IMR-90 (cell line): ENCODE measurements around the gene CYP24A1. TPM values are rescaled to one million over a fixed set of nuclear protein-coding genes. Genes with fewer than 3 reads are reported as not detected.

Source experiments
- ATAC-seq: fragments of 200-7000 bp; cut with Tn5 transposase; 2 replicates; pipeline ENCODE4 v1.9.1; 2020; ENCODE audit warnings: low read depth, mild to moderate bottlenecking, moderate library complexity
- BruUV-seq: library from RNA; stranded (reverse); fragments of 400-500 nt; replicated peaks from 2 replicates; lab custom pipeline; 2021; lab: Mats Ljungman, UMichigan
- CTCF ChIA-PET: fragments of 300-600 bp; formaldehyde crosslinking; extraction: SDS; loops from one replicate; lab custom pipeline; 2021; ENCODE audit warnings: antibody characterized with exemption; lab: Yijun Ruan, JAX
- POLR2A ChIA-PET: fragments of 300-600 bp; sonication (Branson Sonifier 250); formaldehyde crosslinking; loops from one replicate; lab custom pipeline; 2022; ENCODE audit warnings: antibody characterized with exemption; ENCODE audit not compliant: unreplicated experiment; lab: Charles Lee
- DNase-seq: peaks from one replicate; pipeline ENCODE4 v3.0.0; 2013
- H2AFZ ChIP-seq: replicated peaks from 2 replicates; pipeline ENCODE3; 2013; ENCODE audit warnings: low read length, mild to moderate bottlenecking; ENCODE audit not compliant: poor library complexity
- H2AK5ac ChIP-seq: 2 replicates; pipeline ENCODE4 v1.6.1; 2013; ENCODE audit warnings: low read depth, low read length, inconsistent platforms
- H2AK9ac ChIP-seq: replicated peaks from 2 replicates; pipeline ENCODE3; 2013; ENCODE audit warnings: mild to moderate bottlenecking, low read depth, low read length, moderate library complexity; ENCODE audit not compliant: poor library complexity
- H2BK120ac ChIP-seq: 2 replicates; pipeline ENCODE4 v1.6.1; 2013; ENCODE audit warnings: low read depth, low read length, inconsistent platforms
- H2BK15ac ChIP-seq: 3 replicates; pipeline ENCODE4 v1.6.1; 2013; ENCODE audit warnings: low read depth, low read length, inconsistent platforms
- H2BK20ac ChIP-seq: 2 replicates; pipeline ENCODE4 v1.6.1; 2013; ENCODE audit warnings: low read depth, mild to moderate bottlenecking, inconsistent platforms, low read length, moderate library complexity
- H2BK5ac ChIP-seq: 2 replicates; pipeline ENCODE4 v1.6.1; 2013; ENCODE audit warnings: mild to moderate bottlenecking, low read depth, low read length, inconsistent platforms; ENCODE audit not compliant: poor library complexity, severe bottlenecking
- H3K14ac ChIP-seq: replicated peaks from 2 replicates; pipeline ENCODE4 v1.6.1; 2013; ENCODE audit warnings: low read depth, low read length, inconsistent platforms
- H3K18ac ChIP-seq: 2 replicates; pipeline ENCODE4 v1.6.1; 2013; ENCODE audit warnings: low read depth, low read length, control low read depth
- H3K23ac ChIP-seq: 2 replicates; pipeline ENCODE4 v1.6.1; 2013; ENCODE audit warnings: low read depth, low read length, inconsistent platforms
- H3K27ac ChIP-seq: 2 replicates; pipeline ENCODE4 v1.5.1; 2013; ENCODE audit warnings: mild to moderate bottlenecking, control low read depth, low read length; ENCODE audit not compliant: insufficient read depth
- H3K27me3 ChIP-seq: 2 replicates; pipeline ENCODE4 v1.6.1; 2013; ENCODE audit warnings: low read length; ENCODE audit not compliant: control insufficient read depth, insufficient read depth
- H3K36me3 ChIP-seq: 2 replicates; pipeline ENCODE4 v1.6.1; 2013; ENCODE audit warnings: low read length, mixed read lengths; ENCODE audit not compliant: control insufficient read depth, insufficient read depth
- H3K4ac ChIP-seq: 2 replicates; pipeline ENCODE4 v1.6.1; 2013; ENCODE audit warnings: low read depth, low read length, inconsistent platforms
- H3K4me1 ChIP-seq: 2 replicates; pipeline ENCODE4 v1.6.1; 2013; ENCODE audit warnings: low read length, mixed read lengths; ENCODE audit not compliant: control insufficient read depth, insufficient read depth
- H3K4me2 ChIP-seq: 2 replicates; pipeline ENCODE4 v1.6.1; 2013; ENCODE audit warnings: low read depth, mild to moderate bottlenecking, control low read depth, low read length, moderate library complexity
- H3K4me3 ChIP-seq: 2 replicates; pipeline ENCODE4 v1.5.1; 2013; ENCODE audit warnings: low read depth, mild to moderate bottlenecking, control low read depth, low read length, moderate library complexity; ENCODE audit not compliant: insufficient read depth
- H3K56ac ChIP-seq: 2 replicates; pipeline ENCODE4 v1.6.1; 2013; ENCODE audit warnings: low read length, inconsistent platforms; ENCODE audit not compliant: insufficient read depth; ENCODE audit errors: extremely low read depth
- H3K79me1 ChIP-seq, 2 experiments: 2 replicates each; pipeline ENCODE4 v1.6.1; 2013; ENCODE audit warnings: low read length in 2 of 2, inconsistent platforms in 1 of 2, low read depth in 1 of 2
- H3K9ac ChIP-seq: 2 replicates; pipeline ENCODE4 v1.6.1; 2013; ENCODE audit warnings: low read depth, low read length, control low read depth
- H3K9me1 ChIP-seq: 2 replicates; pipeline ENCODE4 v1.6.1; 2013; ENCODE audit warnings: low read length, inconsistent platforms; ENCODE audit not compliant: insufficient read depth
- H3K9me3 ChIP-seq: 2 replicates; pipeline ENCODE4 v1.6.1; 2013; ENCODE audit warnings: low read length; ENCODE audit not compliant: control insufficient read depth, insufficient read depth
- H4K20me1 ChIP-seq: 2 replicates; pipeline ENCODE4 v1.6.1; 2013; ENCODE audit warnings: low read length, inconsistent platforms; ENCODE audit not compliant: insufficient read depth
- H4K5ac ChIP-seq: 2 replicates; pipeline ENCODE4 v1.6.1; 2013; ENCODE audit warnings: mild to moderate bottlenecking, low read depth, low read length, control low read depth
- H4K8ac ChIP-seq, 2 experiments: 2 replicates each; pipeline ENCODE4 v1.6.1; 2013; ENCODE audit warnings: low read depth in 2 of 2, low read length in 2 of 2, control low read depth in 1 of 2, inconsistent platforms in 1 of 2
- H4K91ac ChIP-seq: 2 replicates; pipeline ENCODE4 v1.6.1; 2013; ENCODE audit warnings: low read depth, low read length, inconsistent platforms; ENCODE audit not compliant: insufficient read depth
- CHD1 ChIP-seq: IDR thresholded peaks from 2 replicates; pipeline ENCODE4 v1.6.1; 2012; ENCODE audit warnings: low read depth, low read length, improper control_type of control experiment
- MXI1 ChIP-seq: IDR thresholded peaks from 2 replicates; pipeline ENCODE4 v1.6.1; 2012; ENCODE audit warnings: low read depth, mild to moderate bottlenecking, low read length, moderate library complexity, borderline replicate concordance
- POLR2A ChIP-seq: IDR thresholded peaks from 2 replicates; pipeline ENCODE4 v1.6.1; 2012; ENCODE audit warnings: mild to moderate bottlenecking, low read depth, low read length
- SMC3 ChIP-seq: fragments of 150-350 bp; IDR thresholded peaks from 2 replicates; pipeline ENCODE4 v1.6.1; 2016; ENCODE audit warnings: low read depth, mild to moderate bottlenecking, antibody characterized with exemption, low read length, moderate library complexity
- WGBS, 2 experiments: methylation state at CpG; one replicate each; pipeline versions ENCODE4 v1.1.5 to v1.1.7; 2013; ENCODE audit warnings: missing lambda C conversion rate in 2 of 2; ENCODE audit not compliant: insufficient read length in 1 of 2; ENCODE audit errors: extremely low coverage in 2 of 2; 5-methylcytosine and 5-hydroxymethylcytosine counted together
- dilution Hi-C: fragments of 300-500 bp; cut with HindIII; formaldehyde crosslinking; loops from one replicate; pipeline ENCODE4 v1.14.3; 2018; ENCODE audit warnings: low sequenced_read_pairs; ENCODE audit not compliant: unreplicated experiment
- in situ Hi-C: fragments of 300-500 bp; cut with MboI; formaldehyde crosslinking; loops from 3 replicates; pipeline ENCODE4 v1.14.3; 2019; ENCODE audit warnings: low sequenced_read_pairs, inconsistent platforms, mixed read lengths
- intact Hi-C: fragments of 100-400 bp; cut with micrococcal nuclease; formaldehyde crosslinking; loops from 2 replicates; pipeline ENCODE4 v1.10.0; 2022
- polyA plus RNA-seq, 3 experiments: library from polyadenylated mRNA; depleted of rRNA; stranded (reverse); fragments of >200 nt; gene quantifications; 2 replicates each; pipeline ENCODE4 v1.2.3, GENCODE V29; 2012; ENCODE audit warnings: low replicate concordance in 1 of 3
- total RNA-seq: library from RNA; depleted of rRNA; stranded (reverse); fragments of >200 nt; gene quantifications from 2 replicates; pipeline ENCODE4 v1.2.3, GENCODE V29; 2012

The CYP24A1 gene
- total and polyA plus RNA-seq, 2 of the 4 experiments (the other 2 are of a cell fraction) = not detected

- POLR2A ChIA-PET = no interaction called here
- no peak for ATAC-seq
- no peak overlapping the region for H2BK5ac ChIP-seq
- peaks cover 8% of the 10 kb centered on the region; the same call in 1 of the 2 replicates for H3K4me1 ChIP-seq
- intact Hi-C loops (no loop called here), dilution Hi-C loops (no loop called here), in situ Hi-C loops (no loop called here)
- H2AK5ac ChIP-seq = no peak overlapping the region
- H2AFZ ChIP-seq = no peak overlapping the region
- H3K27me3 ChIP-seq = no peaks in the 10 kb centered on the region
- H3K9me1 ChIP-seq = no peaks in the 10 kb centered on the region
- no TSS peak for BruUV-seq
- no CpG with 5 or more reads among the region's 2 CpGs for WGBS, 2 experiments
- H2BK20ac ChIP-seq = no peak overlapping the region
- no peak overlapping the region for H3K4me3 ChIP-seq
- H3K36me3 ChIP-seq = no peaks in the 10 kb centered on the region
- H3K23ac ChIP-seq = no peak overlapping the region
- H3K9ac ChIP-seq = no peak overlapping the region
- H3K4ac ChIP-seq = no peak overlapping the region
- H2BK120ac ChIP-seq = no peak overlapping the region
- no peak overlapping the region for H2BK15ac ChIP-seq
- CTCF ChIA-PET = no interaction called here
- H2AK9ac ChIP-seq = no peak overlapping the region
- no peak overlapping the region for H4K91ac ChIP-seq
- H3K4me2 ChIP-seq = no peak overlapping the region
- no peaks in the 10 kb centered on the region for H3K9me3 ChIP-seq
- TF ChIP-seq SMC3 (no peak), POLR2A (no peak), CHD1 (no peak), MXI1 (no peak)
- no peak overlapping the region for H4K5ac ChIP-seq
- H3K18ac ChIP-seq = no peak overlapping the region
- no peak overlapping the region for H3K56ac ChIP-seq
- no peaks in the 10 kb centered on the region for H3K79me1 ChIP-seq
- no peak overlapping the region for H3K27ac ChIP-seq
- no peaks in the 10 kb centered on the region for H4K20me1 ChIP-seq
- H3K14ac ChIP-seq = no peak overlapping the region
- no peak for DNase-seq
- no peak overlapping the region for H4K8ac ChIP-seq
Observed at GRCh38 chr20:54111460-54111859, 62.3 kb downstream of the CYP24A1 start.
